Activated T-cell treated with anti-CD3 and anti-CD28 coated beads, Interleukin-2, amount 50 U/mL, for 4 hours (primary cell): ENCODE results near the gene NGEF. TPM values are rescaled to one million over a fixed set of nuclear protein-coding genes. Genes with fewer than 3 reads are reported as not detected.
"Not testable (repeated sequence)": the region's sequence is repeated elsewhere in the genome, so short reads cannot be mapped to it uniquely, and the experiment has no call there.

Experiments
- ATAC-seq, 2 donors: fragments of 200-7000 bp; cut with Tn5 transposase; one replicate each; pipeline ENCODE4 v1.10.0; 2021
- DNase-seq: peaks from one replicate; pipeline ENCODE4 v3.0.0-alpha.2; 2020
- H3K27me3 Mint-ChIP-seq: one replicate; pipeline ENCODE4 v1.8.0; 2021; ENCODE audit warnings: low read depth, mixed read lengths
- H3K36me3 Mint-ChIP-seq: one replicate; pipeline ENCODE4 v1.8.0; 2022; ENCODE audit warnings: mixed read lengths; ENCODE audit not compliant: insufficient read depth
- H3K4me1 Mint-ChIP-seq: one replicate; pipeline ENCODE4 v1.8.0; 2021; ENCODE audit warnings: low read depth, mixed read lengths
- H3K4me3 Mint-ChIP-seq: one replicate; pipeline ENCODE4 v1.8.0; 2021; ENCODE audit warnings: mild to moderate bottlenecking, moderate library complexity, mixed read lengths
- H3K9me3 Mint-ChIP-seq: one replicate; pipeline ENCODE4 v1.8.0; 2021; ENCODE audit warnings: mixed read lengths
- total RNA-seq, 3 donors: library from RNA; stranded (reverse); gene quantifications; one replicate each; pipeline ENCODE4 v1.2.1, GENCODE V29; 2021

Gene NGEF
- total RNA-seq, 3 donors from 2014 or later, result 0.11 to 0.94 (median 0.37) TPM

GRCh38 chr2:232913903-232914302, 99.2 kb downstream of the NGEF start:
- Mint-ChIP-seq H3K4me1 (no peaks in the 10 kb centered on the region), H3K4me3 (no peak overlapping the region), H3K27me3 (peaks cover 29% of the 10 kb centered on the region), H3K36me3 (no peaks in the 10 kb centered on the region), H3K9me3 (peaks cover 21% of the 10 kb centered on the region)
- no peak for DNase-seq
- ATAC-seq, result no peak

GRCh38 chr2:232911712-232912277, 101.3 kb downstream of the NGEF start:
- Mint-ChIP-seq H3K9me3 (peaks cover 21% of the 10 kb centered on the region), H3K4me3 (no peak overlapping the region), H3K27me3 (peaks cover 17% of the 10 kb centered on the region), H3K4me1 (no peaks in the 10 kb centered on the region), H3K36me3 (no peaks in the 10 kb centered on the region)
- no peak for DNase-seq
- ATAC-seq, result no peak

- H3K36me3 Mint-ChIP-seq, result no peaks in the 10 kb centered on the region
- DNase-seq, result no peak
- no peaks in the 10 kb centered on the region for H3K4me1 Mint-ChIP-seq
- no peak overlapping the region for H3K4me3 Mint-ChIP-seq
- peaks cover 21% of the 10 kb centered on the region for H3K9me3 Mint-ChIP-seq
- H3K27me3 Mint-ChIP-seq, result peaks cover 15% of the 10 kb centered on the region
- no peak for ATAC-seq
Measured at GRCh38 chr2:232910376-232910775, 102.7 kb downstream of the NGEF start.

GRCh38 chr2:232908695-232909094, 104.4 kb downstream of the NGEF start:
- Mint-ChIP-seq H3K4me3 (no peak overlapping the region), H3K36me3 (no peaks in the 10 kb centered on the region), H3K27me3 (peaks cover 8% of the 10 kb centered on the region), H3K4me1 (no peaks in the 10 kb centered on the region), H3K9me3 (peaks cover 21% of the 10 kb centered on the region)
- DNase-seq, result no peak
- no peak for ATAC-seq

- not testable (repeated sequence) for H3K36me3 Mint-ChIP-seq, DNase-seq, H3K4me1 Mint-ChIP-seq, H3K27me3 Mint-ChIP-seq, H3K4me3 Mint-ChIP-seq, ATAC-seq
- peaks cover 21% of the 10 kb centered on the region for H3K9me3 Mint-ChIP-seq
Measured at GRCh38 chr2:232907718-232908085, 105.4 kb downstream of the NGEF start.

- not testable (repeated sequence) for ATAC-seq, H3K36me3 Mint-ChIP-seq
Measured at GRCh38 chr2:232906867-232907717, 106.0 kb downstream of the NGEF start.

GRCh38 chr2:232903989-232904388, 109.1 kb downstream of the NGEF start:
- Mint-ChIP-seq H3K4me3 (no peak overlapping the region), H3K9me3 (no peaks in the 10 kb centered on the region), H3K27me3 (no peaks in the 10 kb centered on the region), H3K4me1 (no peaks in the 10 kb centered on the region), H3K36me3 (no peaks in the 10 kb centered on the region)
- DNase-seq, result no peak
- no peak for ATAC-seq

More at GRCh38 chr2:232906867-232907717, 106.0 kb downstream of the NGEF start:
- not testable (repeated sequence) for H3K4me3 Mint-ChIP-seq, H3K4me1 Mint-ChIP-seq, H3K27me3 Mint-ChIP-seq, DNase-seq
- peaks cover 21% of the 10 kb centered on the region for H3K9me3 Mint-ChIP-seq

GRCh38 chr2:232901736-232902578, 111.1 kb downstream of the NGEF start:
- no peak overlapping the region for H3K4me3 Mint-ChIP-seq
- DNase-seq, result no peak
- no peaks in the 10 kb centered on the region for H3K27me3 Mint-ChIP-seq
- H3K36me3 Mint-ChIP-seq, result no peaks in the 10 kb centered on the region
- ATAC-seq, result peak; percentile 65 to 73
- no peaks in the 10 kb centered on the region for H3K9me3 Mint-ChIP-seq
- peaks cover 9% of the 10 kb centered on the region for H3K4me1 Mint-ChIP-seq

- Mint-ChIP-seq H3K9me3 (no peaks in the 10 kb centered on the region), H3K27me3 (no peaks in the 10 kb centered on the region), H3K36me3 (no peaks in the 10 kb centered on the region), H3K4me3 (no peak overlapping the region), H3K4me1 (peaks cover 11% of the 10 kb centered on the region)
- no peak for DNase-seq
- ATAC-seq, result no peak
Measured at GRCh38 chr2:232900811-232901735, 112.0 kb downstream of the NGEF start.

- ATAC-seq, result no peak
Measured at GRCh38 chr2:232898592-232899543, 114.2 kb downstream of the NGEF start.

GRCh38 chr2:232897598-232898408, 115.3 kb downstream of the NGEF start:
- ATAC-seq (peak; percentile 82 to 86), DNase-seq (no peak)
- H3K4me3 Mint-ChIP-seq, result no peak overlapping the region
- no peaks in the 10 kb centered on the region for H3K9me3 Mint-ChIP-seq
- peaks cover 11% of the 10 kb centered on the region for H3K4me1 Mint-ChIP-seq
- H3K27me3 Mint-ChIP-seq, result peaks cover 1% of the 10 kb centered on the region
- no peaks in the 10 kb centered on the region for H3K36me3 Mint-ChIP-seq

More at GRCh38 chr2:232898592-232899543, 114.2 kb downstream of the NGEF start:
- Mint-ChIP-seq H3K4me3 (no peak overlapping the region), H3K4me1 (peaks cover 11% of the 10 kb centered on the region), H3K36me3 (no peaks in the 10 kb centered on the region), H3K27me3 (peaks cover 1% of the 10 kb centered on the region), H3K9me3 (no peaks in the 10 kb centered on the region)
- no peak for DNase-seq
